ENCODE measurements around the gene CLK3. TPM values are rescaled to one million over a fixed set of nuclear protein-coding genes. Genes with fewer than 3 reads are reported as not detected.

CLK3 gene
- total RNA-seq, 1 donor from 2014 or later: 76.0 TPM

DNA sequence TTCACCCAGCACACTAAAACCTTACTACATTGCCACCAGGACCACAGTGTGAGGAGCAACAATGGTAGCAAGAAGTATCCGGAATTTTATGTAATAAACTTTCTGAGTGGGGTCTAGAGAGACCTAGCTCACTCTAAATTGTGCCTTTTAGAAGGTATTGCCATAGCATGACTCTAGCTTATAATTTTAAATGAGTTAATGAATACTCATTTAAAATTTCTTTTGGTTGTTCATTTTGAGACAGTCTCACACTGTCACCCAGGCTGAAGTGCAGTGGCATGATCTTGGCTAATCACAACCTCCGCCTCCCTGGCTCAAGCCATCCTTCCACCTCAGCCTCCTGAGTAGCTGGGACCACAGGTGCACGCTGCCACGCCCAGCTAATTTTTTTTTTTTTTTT lies 54.0 kb downstream of the CLK3 start:
- H3K4me1 Mint-ChIP-seq (ENCODE audit: low read depth): no peaks in the 10 kb centered on the region
- H3K36me3 Mint-ChIP-seq (ENCODE audit: insufficient read depth): peaks cover 12% of the 10 kb centered on the region
- no peak overlapping the region for H3K27ac Mint-ChIP-seq
- H3K4me3 Mint-ChIP-seq (ENCODE audit: low read depth): no peak overlapping the region
- no peaks in the 10 kb centered on the region for H3K9me3 Mint-ChIP-seq (ENCODE audit: low read depth)
- TF ChIP-seq, protein P1, sequence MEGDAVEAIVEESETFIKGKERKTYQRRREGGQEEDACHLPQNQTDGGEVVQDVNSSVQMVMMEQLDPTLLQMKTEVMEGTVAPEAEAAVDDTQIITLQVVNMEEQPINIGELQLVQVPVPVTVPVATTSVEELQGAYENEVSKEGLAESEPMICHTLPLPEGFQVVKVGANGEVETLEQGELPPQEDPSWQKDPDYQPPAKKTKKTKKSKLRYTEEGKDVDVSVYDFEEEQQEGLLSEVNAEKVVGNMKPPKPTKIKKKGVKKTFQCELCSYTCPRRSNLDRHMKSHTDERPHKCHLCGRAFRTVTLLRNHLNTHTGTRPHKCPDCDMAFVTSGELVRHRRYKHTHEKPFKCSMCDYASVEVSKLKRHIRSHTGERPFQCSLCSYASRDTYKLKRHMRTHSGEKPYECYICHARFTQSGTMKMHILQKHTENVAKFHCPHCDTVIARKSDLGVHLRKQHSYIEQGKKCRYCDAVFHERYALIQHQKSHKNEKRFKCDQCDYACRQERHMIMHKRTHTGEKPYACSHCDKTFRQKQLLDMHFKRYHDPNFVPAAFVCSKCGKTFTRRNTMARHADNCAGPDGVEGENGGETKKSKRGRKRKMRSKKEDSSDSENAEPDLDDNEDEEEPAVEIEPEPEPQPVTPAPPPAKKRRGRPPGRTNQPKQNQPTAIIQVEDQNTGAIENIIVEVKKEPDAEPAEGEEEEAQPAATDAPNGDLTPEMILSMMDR (IDR thresholded peaks at IDR 0.05; ENCODE audit: unreplicated experiment): no peak
- H3K27me3 Mint-ChIP-seq: no peaks in the 10 kb centered on the region
- no peak for DNase-seq (ENCODE audit: low spot score, unreplicated experiment)

DNA sequence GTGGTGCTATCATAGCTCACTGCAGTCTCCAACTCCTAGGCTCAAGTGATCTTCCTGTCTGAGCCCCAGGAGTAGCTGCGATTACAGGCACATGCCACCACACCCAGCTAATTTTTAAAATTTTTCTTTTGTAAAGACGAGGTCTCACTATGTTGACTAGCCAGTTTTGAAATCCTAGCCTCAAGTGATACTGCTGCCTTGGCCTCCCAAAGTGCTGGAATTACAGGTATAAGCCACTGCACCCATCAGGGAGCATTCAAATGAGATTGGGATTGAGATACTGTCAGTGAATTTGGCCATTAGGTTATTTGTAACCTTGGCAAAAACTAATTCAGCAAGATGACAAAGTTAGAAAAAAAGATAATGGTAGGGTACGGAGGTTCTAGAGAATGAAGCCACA lies 58.5 kb downstream of the CLK3 start:
- H3K27me3 Mint-ChIP-seq: no peaks in the 10 kb centered on the region
- H3K9me3 Mint-ChIP-seq (ENCODE audit: low read depth): no peaks in the 10 kb centered on the region
- H3K4me1 Mint-ChIP-seq (ENCODE audit: low read depth): no peaks in the 10 kb centered on the region
- DNase-seq (ENCODE audit: low spot score, unreplicated experiment): no peak
- TF ChIP-seq, protein P1 (IDR thresholded peaks at IDR 0.05; ENCODE audit: unreplicated experiment): no peak
- H3K4me3 Mint-ChIP-seq (ENCODE audit: low read depth): no peak overlapping the region
- H3K36me3 Mint-ChIP-seq (ENCODE audit: insufficient read depth): peaks cover 12% of the 10 kb centered on the region
- no peak overlapping the region for H3K27ac Mint-ChIP-seq

DNA sequence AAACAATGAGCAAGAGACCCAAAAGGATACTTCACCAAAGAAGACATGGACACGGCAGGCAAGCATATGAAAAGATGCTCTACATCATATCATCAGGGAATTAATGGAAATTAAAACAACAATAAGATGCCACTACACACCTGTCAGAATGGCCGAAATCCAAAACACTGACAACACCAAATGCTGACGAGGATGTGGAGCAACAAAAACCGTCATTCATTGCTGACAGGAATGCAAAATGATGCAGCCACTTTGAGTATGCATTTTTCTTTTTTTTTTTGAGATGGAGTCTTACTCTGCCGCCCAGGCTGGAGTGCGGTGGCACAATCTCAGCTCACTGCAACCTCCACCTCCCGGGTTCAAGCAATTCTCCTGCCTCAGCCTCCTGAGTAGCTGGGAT lies 61.2 kb downstream of the CLK3 start:
- no peak overlapping the region for H3K4me3 Mint-ChIP-seq (ENCODE audit: low read depth)
- no peak overlapping the region for H3K27ac Mint-ChIP-seq
- H3K4me1 Mint-ChIP-seq (ENCODE audit: low read depth): no peaks in the 10 kb centered on the region
- TF ChIP-seq, protein P1 (IDR thresholded peaks at IDR 0.05; ENCODE audit: unreplicated experiment): no peak
- H3K36me3 Mint-ChIP-seq (ENCODE audit: insufficient read depth): peaks cover 9% of the 10 kb centered on the region
- no peaks in the 10 kb centered on the region for H3K27me3 Mint-ChIP-seq
- no peaks in the 10 kb centered on the region for H3K9me3 Mint-ChIP-seq (ENCODE audit: low read depth)
- DNase-seq (ENCODE audit: low spot score, unreplicated experiment): no peak

Other genes with a start within 250 kb of the CLK3 start
- 1.6 and 2.0 TPM in 2 replicates for gene CYP11A1, start 248.2 kb upstream of the CLK3 start, total RNA-seq
- 1.9 and 2.6 TPM in 2 replicates for gene SEMA7A, start 181.9 kb upstream of the CLK3 start, total RNA-seq
- 45.9 and 53.7 TPM in 2 replicates for gene UBL7, start 154.7 kb upstream of the CLK3 start, total RNA-seq
- gene ARID3B, start 74.6 kb upstream of the CLK3 start, total RNA-seq: 77.2 and 81.9 TPM in 2 replicates
- gene EDC3, start 80.2 kb downstream of the CLK3 start, total RNA-seq: 61.6 and 62.6 TPM in 2 replicates
- 1.5 and 2.8 TPM in 2 replicates for gene CYP1A1, start 109.7 kb downstream of the CLK3 start, total RNA-seq
- not detected in 2 replicates for gene CYP1A2, start 133.0 kb downstream of the CLK3 start, total RNA-seq
- 70.9 and 72.4 TPM in 2 replicates for gene CSK, start 166.2 kb downstream of the CLK3 start, total RNA-seq
- not detected in 2 replicates for gene LMAN1L, start 197.0 kb downstream of the CLK3 start, total RNA-seq
- gene CPLX3, start 210.8 kb downstream of the CLK3 start, total RNA-seq: not detected in 2 replicates
- 37.3 and 39.8 TPM in 2 replicates for gene ULK3, start 227.3 kb downstream of the CLK3 start, total RNA-seq

Measured in progenitor cell of endocrine pancreas (in vitro differentiated cells).